Caco-2 (cell line): ENCODE results near the gene COL15A1. TPM values are rescaled to one million over a fixed set of nuclear protein-coding genes. Genes with fewer than 3 reads are reported as not detected.

Experiments used
- BruUV-seq: library from RNA; stranded (reverse); fragments of 400-500 nt; replicated peaks from 2 replicates; lab custom pipeline; 2021; lab: Mats Ljungman, UMichigan
- CTCF ChIA-PET: fragments of 300-600 bp; sonication (Branson Sonifier 250); formaldehyde crosslinking; loops from one replicate; lab custom pipeline; 2022; ENCODE audit warnings: antibody characterized with exemption; lab: Charles Lee
- POLR2A ChIA-PET: fragments of 300-600 bp; sonication (Branson Sonifier 250); formaldehyde crosslinking; loops from one replicate; lab custom pipeline; 2022; ENCODE audit warnings: antibody characterized with exemption; lab: Charles Lee
- DNase-seq, 2 experiments: peaks; one replicate each; pipeline versions ENCODE4 v3.0.0 to v3.0.0-alpha.2; 2020 to 2022
- H3K27me3 ChIP-seq: replicated peaks from 2 replicates; pipeline ENCODE4 v1.6.0; 2011; ENCODE audit warnings: low read length; ENCODE audit not compliant: control insufficient read depth, insufficient read depth
- H3K36me3 ChIP-seq: 2 replicates; pipeline ENCODE4 v1.5.1; 2011; ENCODE audit warnings: low read length; ENCODE audit not compliant: control insufficient read depth, insufficient read depth
- H3K4me1 ChIP-seq: fragments of 250-450 bp; sonication (Bioruptor Pico); 2 replicates; pipeline ENCODE4 v1.5.1; 2020; ENCODE audit warnings: mild to moderate bottlenecking
- H3K4me3 ChIP-seq: 2 replicates; pipeline ENCODE4 v1.5.1; 2011; ENCODE audit warnings: low read depth, mild to moderate bottlenecking, control low read depth, low read length
- H3K9me3 ChIP-seq: fragments of 250-450 bp; sonication (Bioruptor Pico); 2 replicates; pipeline ENCODE4 v1.5.1; 2020; ENCODE audit warnings: mild to moderate bottlenecking, moderate library complexity
- H3K27ac Mint-ChIP-seq: one replicate; pipeline ENCODE4 v1.8.0; 2022; ENCODE audit warnings: mixed read lengths; ENCODE audit not compliant: unreplicated experiment
- H3K27me3 Mint-ChIP-seq: one replicate; pipeline ENCODE4 v1.8.0; 2022; ENCODE audit warnings: mixed read lengths; ENCODE audit not compliant: insufficient read depth, unreplicated experiment
- H3K36me3 Mint-ChIP-seq: one replicate; pipeline ENCODE4 v1.8.0; 2022; ENCODE audit warnings: mild to moderate bottlenecking, mixed read lengths; ENCODE audit not compliant: insufficient read depth, unreplicated experiment
- H3K4me1 Mint-ChIP-seq: one replicate; pipeline ENCODE4 v1.8.0; 2022; ENCODE audit warnings: low read depth, mixed read lengths; ENCODE audit not compliant: unreplicated experiment
- H3K4me3 Mint-ChIP-seq: one replicate; pipeline ENCODE4 v1.8.0; 2022; ENCODE audit warnings: mild to moderate bottlenecking, moderate library complexity, mixed read lengths; ENCODE audit not compliant: unreplicated experiment
- H3K9me3 Mint-ChIP-seq: one replicate; pipeline ENCODE4 v1.8.0; 2022; ENCODE audit warnings: mixed read lengths; ENCODE audit not compliant: unreplicated experiment
- intact Hi-C: fragments of 100-400 bp; cut with micrococcal nuclease; formaldehyde crosslinking; loops from one replicate; pipeline ENCODE4 v1.10.0; 2022; ENCODE audit not compliant: unreplicated experiment
- total RNA-seq: library from RNA; stranded (reverse); gene quantifications from 2 replicates; pipeline ENCODE4 v1.2.3, GENCODE V29; 2022
- TF ChIP-seq, protein P1 (sequence below), 2 experiments: fragments of 200-600 bp in 1 of 2; IDR thresholded peaks; 1 replicate in 1 of 2; 2 replicates in 1 of 2; pipeline versions ENCODE4 v1.5.1 to v1.8.0; 2011 to 2022; ENCODE audit warnings: antibody characterized with exemption in 1 of 2, control low read depth in 1 of 2, inconsistent platforms in 1 of 2, low read depth in 1 of 2, low read length in 1 of 2, mild to moderate bottlenecking in 1 of 2, moderate library complexity in 1 of 2; ENCODE audit not compliant: insufficient read depth in 1 of 2, severe bottlenecking in 1 of 2, unreplicated experiment in 1 of 2

COL15A1 gene
- total RNA-seq, 1 experiment from 2014 or later, result not detected

DNA sequence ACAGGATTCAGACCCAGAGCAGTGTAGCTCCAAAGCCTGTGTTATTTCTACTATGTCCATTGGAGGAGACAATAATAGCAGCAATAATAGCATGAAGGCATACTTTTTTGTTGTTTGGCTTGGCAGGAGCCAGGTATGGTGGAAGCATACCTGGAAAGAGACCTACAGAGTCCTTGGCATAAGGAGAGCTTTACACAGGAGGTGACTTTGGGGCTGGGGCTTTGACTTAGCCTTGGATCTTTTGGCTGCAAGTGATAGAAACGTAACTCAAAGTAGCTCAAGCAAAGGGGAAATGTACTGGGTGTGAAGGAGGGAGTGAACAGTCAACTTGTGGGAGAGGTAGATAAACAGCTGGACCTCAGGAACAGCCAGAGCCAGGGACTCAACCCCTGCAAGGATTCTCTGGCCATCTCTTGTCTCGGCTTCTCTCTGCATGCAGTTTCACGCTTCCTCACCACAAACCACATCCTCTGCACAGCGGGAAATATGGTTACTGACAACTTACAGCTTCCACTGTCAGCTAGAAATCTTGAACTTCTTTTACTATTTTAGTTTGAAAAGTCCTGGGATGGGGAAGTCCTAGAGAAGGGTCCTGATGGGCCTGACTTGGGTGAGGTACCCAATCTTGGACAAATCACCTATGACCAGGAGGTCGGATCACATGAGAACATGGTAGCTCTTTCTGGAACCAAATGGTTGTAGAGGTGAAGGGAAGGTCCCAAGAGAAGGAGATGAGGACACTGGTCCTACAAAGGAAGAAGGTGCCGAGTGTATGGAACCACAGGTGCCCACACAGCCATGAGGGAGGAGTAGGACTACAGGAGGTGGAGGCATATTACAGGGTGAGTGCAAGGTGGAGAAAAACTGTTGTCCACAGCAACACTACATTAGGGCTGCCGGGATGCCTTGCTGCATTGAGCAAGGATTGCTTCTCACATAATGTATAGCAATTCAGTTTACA lies 114.2 kb downstream of the COL15A1 start:
- Mint-ChIP-seq H3K27me3 (peaks cover 6% of the 10 kb centered on the region), H3K36me3 (no peaks in the 10 kb centered on the region), H3K4me3 (no peak overlapping the region), H3K27ac (no peak overlapping the region), H3K4me1 (peaks cover 2% of the 10 kb centered on the region), H3K9me3 (no peaks in the 10 kb centered on the region)
- DNase-seq, result no peak
- no TSS peak for BruUV-seq
- H3K4me1 ChIP-seq, result no peaks in the 10 kb centered on the region
- TF ChIP-seq, protein P1, sequence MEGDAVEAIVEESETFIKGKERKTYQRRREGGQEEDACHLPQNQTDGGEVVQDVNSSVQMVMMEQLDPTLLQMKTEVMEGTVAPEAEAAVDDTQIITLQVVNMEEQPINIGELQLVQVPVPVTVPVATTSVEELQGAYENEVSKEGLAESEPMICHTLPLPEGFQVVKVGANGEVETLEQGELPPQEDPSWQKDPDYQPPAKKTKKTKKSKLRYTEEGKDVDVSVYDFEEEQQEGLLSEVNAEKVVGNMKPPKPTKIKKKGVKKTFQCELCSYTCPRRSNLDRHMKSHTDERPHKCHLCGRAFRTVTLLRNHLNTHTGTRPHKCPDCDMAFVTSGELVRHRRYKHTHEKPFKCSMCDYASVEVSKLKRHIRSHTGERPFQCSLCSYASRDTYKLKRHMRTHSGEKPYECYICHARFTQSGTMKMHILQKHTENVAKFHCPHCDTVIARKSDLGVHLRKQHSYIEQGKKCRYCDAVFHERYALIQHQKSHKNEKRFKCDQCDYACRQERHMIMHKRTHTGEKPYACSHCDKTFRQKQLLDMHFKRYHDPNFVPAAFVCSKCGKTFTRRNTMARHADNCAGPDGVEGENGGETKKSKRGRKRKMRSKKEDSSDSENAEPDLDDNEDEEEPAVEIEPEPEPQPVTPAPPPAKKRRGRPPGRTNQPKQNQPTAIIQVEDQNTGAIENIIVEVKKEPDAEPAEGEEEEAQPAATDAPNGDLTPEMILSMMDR (IDR thresholded peaks at IDR 0.05; ENCODE audit: insufficient read depth in 1 of 2, low read depth in 1 of 2, low read length in 1 of 2, severe bottlenecking in 1 of 2, unreplicated experiment in 1 of 2), result no peak
- H3K4me3 ChIP-seq, result no peak overlapping the region
- no peaks in the 10 kb centered on the region for H3K27me3 ChIP-seq
- H3K36me3 ChIP-seq, result no peaks in the 10 kb centered on the region
- CTCF ChIA-PET, result no interaction called here
- H3K9me3 ChIP-seq, result no peaks in the 10 kb centered on the region
- POLR2A ChIA-PET, result no interaction called here
- intact Hi-C loops, result no loop called here

DNA sequence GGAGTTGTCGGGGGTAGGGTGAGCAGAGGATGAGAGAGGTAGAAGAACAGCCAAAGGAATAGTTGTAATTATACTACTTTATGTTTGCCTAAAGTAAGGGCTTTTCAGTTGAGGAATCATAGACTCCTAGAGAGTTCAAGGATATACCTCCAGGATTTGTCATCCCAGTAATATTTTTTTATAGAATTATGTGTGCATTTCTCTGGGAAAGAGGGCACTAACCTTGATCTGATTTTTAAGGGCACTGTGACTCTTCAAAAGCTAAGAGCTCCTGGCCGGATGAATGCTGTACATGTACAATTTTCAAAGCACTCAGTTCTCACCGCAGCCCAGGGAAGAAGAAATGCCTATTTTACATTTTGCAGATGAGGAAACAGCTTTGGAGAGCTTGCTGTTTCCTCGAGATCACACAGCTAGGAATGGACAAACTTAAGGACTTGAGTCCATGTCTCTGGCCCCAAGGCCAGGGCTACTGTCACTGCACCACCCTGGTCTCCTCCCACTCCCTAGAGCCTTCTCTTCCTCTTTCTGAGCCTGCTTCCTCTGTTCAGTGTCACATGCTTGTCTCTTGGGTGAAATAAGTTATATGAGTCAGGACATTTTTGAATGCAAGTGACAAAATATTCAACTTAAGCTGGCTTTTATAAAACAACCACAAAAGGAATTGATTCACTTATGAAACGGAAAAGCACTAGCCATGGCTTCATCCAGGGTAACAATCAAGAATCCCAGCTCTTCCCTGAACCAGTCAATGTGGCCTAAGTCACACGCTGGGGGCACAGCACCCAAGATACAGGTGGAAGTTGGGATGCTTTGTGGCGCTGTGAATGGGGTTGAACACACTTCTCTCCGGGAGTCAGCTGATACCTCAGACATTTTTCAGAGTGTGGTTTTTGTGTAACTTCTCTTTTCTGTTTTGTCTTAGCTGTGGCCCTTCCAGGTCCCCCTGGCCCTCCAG lies 115.5 kb downstream of the COL15A1 start:
- POLR2A ChIA-PET, result no interaction called here
- Mint-ChIP-seq H3K4me3 (no peak overlapping the region), H3K27me3 (peaks cover 9% of the 10 kb centered on the region), H3K4me1 (peaks cover 8% of the 10 kb centered on the region), H3K27ac (no peak overlapping the region), H3K36me3 (no peaks in the 10 kb centered on the region), H3K9me3 (no peaks in the 10 kb centered on the region)
- CTCF ChIA-PET, result no interaction called here
- DNase-seq, result no peak
- Histone ChIP-seq H3K27me3 (no peaks in the 10 kb centered on the region), H3K9me3 (no peaks in the 10 kb centered on the region), H3K4me3 (no peak overlapping the region), H3K36me3 (no peaks in the 10 kb centered on the region), H3K4me1 (no peaks in the 10 kb centered on the region)
- no TSS peak for BruUV-seq
- TF ChIP-seq, protein P1 (IDR thresholded peaks at IDR 0.05; ENCODE audit: insufficient read depth in 1 of 2, low read depth in 1 of 2, low read length in 1 of 2, severe bottlenecking in 1 of 2, unreplicated experiment in 1 of 2), result no peak
- intact Hi-C loops, result no loop called here

DNA sequence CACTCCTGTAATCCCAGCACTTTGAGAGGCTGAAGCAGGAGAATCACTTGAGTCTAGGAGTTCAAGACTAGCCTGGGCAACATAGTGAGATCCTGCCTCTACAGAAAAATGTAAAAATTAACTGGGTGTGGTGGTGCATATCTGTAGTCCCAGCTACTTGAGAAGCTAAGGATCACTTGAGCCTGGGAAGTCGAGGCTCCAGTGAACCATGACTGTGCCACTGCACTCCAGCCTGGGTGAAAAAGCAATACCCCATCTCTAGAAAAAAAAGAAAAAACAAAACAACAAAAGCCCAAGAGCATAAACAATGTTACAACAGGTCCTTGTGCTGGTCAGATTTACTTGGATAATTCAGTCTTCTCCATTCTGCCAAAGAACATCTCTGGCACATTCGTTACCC lies 116.9 kb downstream of the COL15A1 start:
- no peak for DNase-seq
- Mint-ChIP-seq H3K9me3 (no peaks in the 10 kb centered on the region), H3K27ac (no peak overlapping the region), H3K4me3 (no peak overlapping the region), H3K4me1 (peaks cover 8% of the 10 kb centered on the region), H3K36me3 (no peaks in the 10 kb centered on the region), H3K27me3 (peaks cover 12% of the 10 kb centered on the region)
- Histone ChIP-seq H3K4me1 (no peaks in the 10 kb centered on the region), H3K36me3 (no peaks in the 10 kb centered on the region), H3K9me3 (no peaks in the 10 kb centered on the region), H3K4me3 (no peak overlapping the region), H3K27me3 (no peaks in the 10 kb centered on the region)
- TF ChIP-seq, protein P1 (IDR thresholded peaks at IDR 0.05; ENCODE audit: insufficient read depth in 1 of 2, low read depth in 1 of 2, low read length in 1 of 2, severe bottlenecking in 1 of 2, unreplicated experiment in 1 of 2), result no peak
- POLR2A ChIA-PET, result no interaction called here
- CTCF ChIA-PET, result no interaction called here
- intact Hi-C loops, result no loop called here
- BruUV-seq, result no TSS peak
